RWPE1 (cell line): ENCODE results near the gene PARD6G.
A peak's percentile ranks its signal among the peaks of the same experiment; 100 is the strongest.

ENCODE experiments used
- CTCF ChIA-PET: fragments of 350-600 bp; sonication (Branson Sonifier 250); formaldehyde crosslinking; extraction: SDS; loops from one replicate; lab custom pipeline; 2021; lab: Yijun Ruan, JAX
- POLR2A ChIA-PET: fragments of 400-600 bp; formaldehyde crosslinking; extraction: SDS; loops from one replicate; lab custom pipeline; 2020; ENCODE audit warnings: antibody characterized with exemption; ENCODE audit not compliant: low non-redundant PET; lab: Yijun Ruan, JAX
- DNase-seq: peaks from one replicate; pipeline ENCODE4 v3.0.0; 2012; ENCODE audit warnings: low spot score
- H3K27ac ChIP-seq: fragments of 450-650 bp; 2 replicates; pipeline ENCODE4 v1.5.1; 2017
- CTCF ChIP-seq: fragments of 450-650 bp; conservative IDR thresholded peaks from 2 replicates; pipeline ENCODE4 v1.5.1; 2017; ENCODE audit warnings: low read depth, mild to moderate bottlenecking

The PARD6G gene

GRCh38 chr18:80163183-80163582 lies 84.1 kb downstream of the PARD6G start:
- CTCF ChIA-PET: no interaction called here
- POLR2A ChIA-PET: no interaction called here
- TF ChIP-seq CTCF: no peak
- no peak for DNase-seq
- H3K27ac ChIP-seq: no peak overlapping the region

- TF ChIP-seq CTCF: no peak
- POLR2A ChIA-PET: no interaction called here
- CTCF ChIA-PET: no interaction called here
- peak overlapping the region; percentile 21 for H3K27ac ChIP-seq
- DNase-seq: no peak
Measured at GRCh38 chr18:80161781-80162417, 85.4 kb downstream of the PARD6G start.

- CTCF ChIA-PET: interaction anchor here (1.0 kb wide), 1 partner anchor 98 kb away, joined by 3 read pairs; no protein-coding TSS in a partner anchor
Measured at GRCh38 chr18:80159713-80160636, 87.3 kb downstream of the PARD6G start.

GRCh38 chr18:80158365-80158764 lies 88.9 kb downstream of the PARD6G start:
- no peak overlapping the region for H3K27ac ChIP-seq
- no peak for DNase-seq
- CTCF ChIA-PET: interaction anchor here (0.6 to 1.5 kb wide), 9 partner anchors 11 to 165 kb away, joined by 3 to 12 read pairs (median 4); no protein-coding TSS in a partner anchor
- TF ChIP-seq CTCF: no peak
- POLR2A ChIA-PET: no interaction called here

More at GRCh38 chr18:80159713-80160636, 87.3 kb downstream of the PARD6G start:
- no peak for DNase-seq
- no peak overlapping the region for H3K27ac ChIP-seq
- no peak for TF ChIP-seq CTCF
- POLR2A ChIA-PET: no interaction called here

- ChIA-PET POLR2A (no interaction called here), CTCF (interaction anchor here (0.6 to 1.5 kb wide), 8 partner anchors 10 to 100 kb away, joined by 3 to 12 read pairs (median 4); no protein-coding TSS in a partner anchor)
- H3K27ac ChIP-seq: no peak overlapping the region
- DNase-seq: peak; percentile 52
- TF ChIP-seq CTCF: peak; percentile 98
Measured at GRCh38 chr18:80157708-80158343, 89.5 kb downstream of the PARD6G start.

- peak; percentile 62 for TF ChIP-seq CTCF
- no peak overlapping the region for H3K27ac ChIP-seq
- DNase-seq: no peak
- CTCF ChIA-PET: no interaction called here
- POLR2A ChIA-PET: no interaction called here
Measured at GRCh38 chr18:80154293-80154692, 93.0 kb downstream of the PARD6G start.
